HG02763 (cell line): Measurements from ENCODE around the gene NUMA1.

Experiments
- ATAC-seq: cut with Tn5 transposase; IDR thresholded peaks from one replicate; pipeline ENCODE4 v1.9.1; 2021; ENCODE audit warnings: mild to moderate bottlenecking, moderate library complexity; ENCODE audit not compliant: unreplicated experiment

The NUMA1 gene

GRCh38 chr11:71979094-71979493 is 101.2 kb downstream of the NUMA1 start:
- ATAC-seq, result no peak

GRCh38 chr11:71977743-71978418 is 102.5 kb downstream of the NUMA1 start:
- no peak for ATAC-seq

GRCh38 chr11:71977090-71977489 is 103.3 kb downstream of the NUMA1 start:
- no peak for ATAC-seq

GRCh38 chr11:71976551-71976950 is 103.8 kb downstream of the NUMA1 start:
- no peak for ATAC-seq

- no peak for ATAC-seq
These were observed 108.7 kb downstream of the NUMA1 start for GRCh38 chr11:71971680-71972079.

- no peak for ATAC-seq
These were observed 115.7 kb downstream of the NUMA1 start for GRCh38 chr11:71964641-71965040.

GRCh38 chr11:71963468-71963867 is 116.9 kb downstream of the NUMA1 start:
- ATAC-seq, result no peak

- peak; percentile 60 for ATAC-seq
These were observed 117.8 kb downstream of the NUMA1 start for GRCh38 chr11:71962428-71963038.

GRCh38 chr11:71955898-71956456 is 124.4 kb downstream of the NUMA1 start:
- no peak for ATAC-seq
